Sigmoid colon (tissue), 7 donors: ENCODE data around the gene CDH13. TPM values are rescaled to one million over a fixed set of nuclear protein-coding genes. Genes with fewer than 3 reads are reported as not detected.
A peak's percentile ranks its signal among the peaks of the same experiment; 100 is the strongest.

Source experiments
- DNase-seq: peaks from one replicate; pipeline ENCODE4 v3.0.0-alpha.2; 2019
- H3K27ac ChIP-seq, 4 donors: fragments of 200-600 bp; sonication (generic); one replicate each; pipeline ENCODE4 v1.5.1; 2016 to 2019; ENCODE audit warnings: mild to moderate bottlenecking in 1 of 4
- H3K27me3 ChIP-seq, 3 donors: fragments of 200-600 bp; sonication (generic); one replicate each; pipeline ENCODE4 v1.5.1; 2019; ENCODE audit warnings: mild to moderate bottlenecking in 1 of 3
- H3K36me3 ChIP-seq, 4 donors: fragments of 200-600 bp; sonication (generic); one replicate each; pipeline ENCODE4 v1.5.1; 2016 to 2019
- H3K4me1 ChIP-seq, 4 donors: fragments of 200-600 bp; sonication (generic); one replicate each; pipeline ENCODE4 v1.5.1; 2017 to 2019
- H3K4me3 ChIP-seq, 4 donors: fragments of 200-600 bp; sonication (generic); one replicate each; pipeline ENCODE4 v1.5.1; 2017 to 2019; ENCODE audit warnings: mild to moderate bottlenecking in 2 of 4, moderate library complexity in 1 of 4
- H3K9me3 ChIP-seq, 4 donors: fragments of 200-600 bp in 3 of 4; sonication (generic) in 3 of 4; one replicate each; pipeline versions ENCODE4 v1.5.1 to v1.6.1; 2013 to 2019
- EP300 ChIP-seq, 4 donors: sonication (generic); formaldehyde crosslinking; IDR thresholded peaks; one replicate each; pipeline ENCODE4 v1.6.1; 2017; ENCODE audit warnings: antibody characterized with exemption in 4 of 4
- POLR2A ChIP-seq, 2 donors: fragments of 450-650 bp; IDR thresholded peaks; one replicate each; pipeline ENCODE4 v1.6.1; 2016; ENCODE audit warnings: antibody characterized with exemption in 2 of 2, mild to moderate bottlenecking in 2 of 2, moderate library complexity in 2 of 2
- POLR2AphosphoS5 ChIP-seq, 4 donors: sonication (generic); formaldehyde crosslinking; IDR thresholded peaks; one replicate each; pipeline ENCODE4 v1.6.1; 2017; ENCODE audit warnings: antibody characterized with exemption in 4 of 4
- WGBS, 2 donors: extraction: QIAGEN DNeasy Blood & Tissue Kit; methylation state at CpG; one replicate each; pipeline ENCODE4 v1.1.7; 2013; 5-methylcytosine and 5-hydroxymethylcytosine counted together
- intact Hi-C: fragments of 100-400 bp; cut with DNase I; formaldehyde crosslinking; loops from one replicate; pipeline ENCODE4 v1.15.1; 2023
- polyA plus RNA-seq, 3 donors: library from polyadenylated mRNA; stranded (reverse); fragments of 200-250 nt; gene quantifications; one replicate each; pipeline ENCODE4 v1.2.3, GENCODE V29; 2013
- total RNA-seq, 4 donors: library from RNA; depleted of rRNA; stranded (reverse); fragments of >200 nt; gene quantifications; one replicate each; pipeline ENCODE4 v1.1.0, GENCODE V29; 2016
- TF ChIP-seq, protein P1 (sequence below), 4 experiments: fragments of 450-650 bp in 3 of 4; fragments of 200-600 bp in 1 of 4; IDR thresholded peaks; one replicate each; pipeline ENCODE4 v1.5.1; 2016 to 2019; ENCODE audit warnings: antibody characterized with exemption in 4 of 4, mild to moderate bottlenecking in 3 of 4, moderate library complexity in 2 of 4
- donor health status: healthy with polysubstance abuse.
- donor health status: Bipolar disorder and iron deficiency.
- donor health status: healthy.

The CDH13 gene
- total and polyA plus RNA-seq, 7 donors, result 0.60 to 17.6 (median 11.8) TPM

GRCh38 chr16:82694239-82694874, 67.6 kb downstream of the CDH13 start:
- TF ChIP-seq POLR2A (IDR thresholded peaks at IDR 0.05), result no peak
- TF ChIP-seq POLR2AphosphoS5 (IDR thresholded peaks at IDR 0.05), result peak in 2 of 4 donors; percentile 46 to 50
- no peak for TF ChIP-seq EP300 (IDR thresholded peaks at IDR 0.05)
- intact Hi-C loops, result no loop called here
- Histone ChIP-seq H3K4me1 (peaks cover 0 to 20% (median 17%) of the 10 kb centered on the region in 4 donors), H3K9me3 (no peaks in the 10 kb centered on the region), H3K27ac (no peak overlapping the region), H3K4me3 (no peak overlapping the region), H3K27me3 (no peaks in the 10 kb centered on the region), H3K36me3 (no peaks in the 10 kb centered on the region)
- DNase-seq, result no peak

GRCh38 chr16:82695806-82696205, 69.0 kb downstream of the CDH13 start:
- 55 to 67% methylated on average over 1 of the region's 1 CpG for WGBS, 2 donors

DNA sequence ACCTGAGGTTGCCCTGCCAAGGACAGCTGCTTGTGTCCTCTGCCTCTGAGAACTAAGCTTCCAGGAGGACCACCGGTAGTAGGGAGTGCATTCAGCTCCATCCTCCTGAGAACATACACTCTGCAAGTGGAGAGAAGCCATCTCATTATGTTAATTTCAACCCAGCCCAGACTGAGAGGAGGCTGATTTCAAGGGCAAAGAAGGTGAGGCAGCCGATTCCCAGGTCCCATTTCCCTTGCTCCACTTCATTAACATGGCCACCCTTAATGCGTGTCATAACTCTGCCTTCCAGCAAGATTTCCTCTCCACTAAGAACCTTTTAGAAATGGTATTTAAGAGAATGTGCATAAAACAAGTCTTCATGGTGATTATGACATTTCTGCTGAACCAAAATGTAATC, 72.5 kb downstream of the CDH13 start:
- DNase-seq, result no peak
- intact Hi-C loops, result no loop called here
- Histone ChIP-seq H3K4me1 (peaks cover 0 to 24% (median 23%) of the 10 kb centered on the region in 4 donors), H3K4me3 (no peak overlapping the region), H3K36me3 (no peaks in the 10 kb centered on the region), H3K9me3 (no peaks in the 10 kb centered on the region), H3K27me3 (no peaks in the 10 kb centered on the region), H3K27ac (peak overlapping the region in 3 of 4 donors; percentile 20 to 48 (median 38))
- 82 to 88% methylated on average over 3 of the region's 3 CpGs for WGBS, 2 donors
- no peak for TF ChIP-seq POLR2AphosphoS5 (IDR thresholded peaks at IDR 0.05)
- TF ChIP-seq EP300 (IDR thresholded peaks at IDR 0.05), result no peak
- TF ChIP-seq, protein P1, sequence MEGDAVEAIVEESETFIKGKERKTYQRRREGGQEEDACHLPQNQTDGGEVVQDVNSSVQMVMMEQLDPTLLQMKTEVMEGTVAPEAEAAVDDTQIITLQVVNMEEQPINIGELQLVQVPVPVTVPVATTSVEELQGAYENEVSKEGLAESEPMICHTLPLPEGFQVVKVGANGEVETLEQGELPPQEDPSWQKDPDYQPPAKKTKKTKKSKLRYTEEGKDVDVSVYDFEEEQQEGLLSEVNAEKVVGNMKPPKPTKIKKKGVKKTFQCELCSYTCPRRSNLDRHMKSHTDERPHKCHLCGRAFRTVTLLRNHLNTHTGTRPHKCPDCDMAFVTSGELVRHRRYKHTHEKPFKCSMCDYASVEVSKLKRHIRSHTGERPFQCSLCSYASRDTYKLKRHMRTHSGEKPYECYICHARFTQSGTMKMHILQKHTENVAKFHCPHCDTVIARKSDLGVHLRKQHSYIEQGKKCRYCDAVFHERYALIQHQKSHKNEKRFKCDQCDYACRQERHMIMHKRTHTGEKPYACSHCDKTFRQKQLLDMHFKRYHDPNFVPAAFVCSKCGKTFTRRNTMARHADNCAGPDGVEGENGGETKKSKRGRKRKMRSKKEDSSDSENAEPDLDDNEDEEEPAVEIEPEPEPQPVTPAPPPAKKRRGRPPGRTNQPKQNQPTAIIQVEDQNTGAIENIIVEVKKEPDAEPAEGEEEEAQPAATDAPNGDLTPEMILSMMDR (IDR thresholded peaks at IDR 0.05), result no peak
- no peak for TF ChIP-seq POLR2A (IDR thresholded peaks at IDR 0.05)

More at GRCh38 chr16:82695806-82696205, 69.0 kb downstream of the CDH13 start:
- Histone ChIP-seq H3K4me1 (peaks cover 0 to 32% (median 27%) of the 10 kb centered on the region in 4 donors), H3K27ac (no peak overlapping the region), H3K4me3 (no peak overlapping the region), H3K27me3 (no peaks in the 10 kb centered on the region), H3K36me3 (no peaks in the 10 kb centered on the region), H3K9me3 (no peaks in the 10 kb centered on the region)
- intact Hi-C loops, result no loop called here
- TF ChIP-seq POLR2AphosphoS5 (IDR thresholded peaks at IDR 0.05) (no peak), POLR2A (IDR thresholded peaks at IDR 0.05) (no peak)
- TF ChIP-seq, protein P1 (IDR thresholded peaks at IDR 0.05), result no peak
- DNase-seq, result no peak

- peak overlapping the region in 2 of 4 donors; percentile 38 to 48 for H3K27ac ChIP-seq
- no peaks in the 10 kb centered on the region for H3K27me3 ChIP-seq
- no peaks in the 10 kb centered on the region for H3K9me3 ChIP-seq
- H3K4me1 ChIP-seq, result peaks cover 0 to 18% (median 17%) of the 10 kb centered on the region in 4 donors
- TF ChIP-seq, protein P1 (IDR thresholded peaks at IDR 0.05), result no peak
- TF ChIP-seq POLR2AphosphoS5 (IDR thresholded peaks at IDR 0.05), result peak in 3 of 4 donors; percentile 45 to 65 (median 56)
- peak in 1 of 4 donors; percentile 1 for TF ChIP-seq EP300 (IDR thresholded peaks at IDR 0.05)
- no peak for TF ChIP-seq POLR2A (IDR thresholded peaks at IDR 0.05)
- intact Hi-C loops, result no loop called here
- H3K4me3 ChIP-seq, result no peak overlapping the region
- no peak for DNase-seq
- H3K36me3 ChIP-seq, result no peaks in the 10 kb centered on the region
- WGBS, 2 donors, result 66 to 74% methylated on average over 9 of the region's 9 CpGs
These were observed 73.1 kb downstream of the CDH13 start for GRCh38 chr16:82699711-82700495.

GRCh38 chr16:82700541-82701235, 73.9 kb downstream of the CDH13 start:
- H3K27ac ChIP-seq, result peak overlapping the region in 1 of 4 donors; percentile 48
- H3K4me1 ChIP-seq, result peaks cover 0 to 17% (median 15%) of the 10 kb centered on the region in 4 donors
- DNase-seq, result no peak
- H3K4me3 ChIP-seq, result no peak overlapping the region
- intact Hi-C loops, result no loop called here
- 46 to 61% methylated on average over 5 of the region's 5 CpGs for WGBS, 2 donors
- no peaks in the 10 kb centered on the region for H3K36me3 ChIP-seq
- TF ChIP-seq POLR2A (IDR thresholded peaks at IDR 0.05) (no peak), EP300 (IDR thresholded peaks at IDR 0.05) (no peak), POLR2AphosphoS5 (IDR thresholded peaks at IDR 0.05) (no peak)
- TF ChIP-seq, protein P1 (IDR thresholded peaks at IDR 0.05), result no peak
- H3K27me3 ChIP-seq, result no peaks in the 10 kb centered on the region
- H3K9me3 ChIP-seq, result no peaks in the 10 kb centered on the region
